ENCODE results near the gene MAP7. TPM values are rescaled to one million over a fixed set of nuclear protein-coding genes. Genes with fewer than 3 reads are reported as not detected.

Gene MAP7
- total RNA-seq, 1 experiment from 2014 or later, result 0.24 TPM

DNA sequence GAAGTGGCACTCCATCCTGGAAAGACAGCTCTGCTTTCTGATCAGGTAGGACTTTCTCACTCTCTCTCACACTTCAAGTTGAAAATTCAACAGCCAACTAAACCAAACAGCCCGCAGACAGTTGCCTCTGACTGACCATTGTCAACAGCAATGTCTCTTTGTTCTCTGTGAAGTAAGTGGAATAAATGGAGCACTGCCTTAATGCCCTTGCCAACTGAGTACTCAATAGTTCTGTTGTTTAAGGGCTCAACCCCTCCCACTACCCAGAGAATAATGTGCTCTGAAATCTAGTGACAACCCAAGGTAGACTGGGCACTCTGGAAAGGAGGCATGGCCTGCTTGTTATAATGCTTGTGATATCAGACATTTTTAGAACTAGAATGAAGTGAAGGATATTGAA is 243.8 kb downstream of the MAP7 start:
- DNase-seq (ENCODE audit: low read depth), result no peak

DNA sequence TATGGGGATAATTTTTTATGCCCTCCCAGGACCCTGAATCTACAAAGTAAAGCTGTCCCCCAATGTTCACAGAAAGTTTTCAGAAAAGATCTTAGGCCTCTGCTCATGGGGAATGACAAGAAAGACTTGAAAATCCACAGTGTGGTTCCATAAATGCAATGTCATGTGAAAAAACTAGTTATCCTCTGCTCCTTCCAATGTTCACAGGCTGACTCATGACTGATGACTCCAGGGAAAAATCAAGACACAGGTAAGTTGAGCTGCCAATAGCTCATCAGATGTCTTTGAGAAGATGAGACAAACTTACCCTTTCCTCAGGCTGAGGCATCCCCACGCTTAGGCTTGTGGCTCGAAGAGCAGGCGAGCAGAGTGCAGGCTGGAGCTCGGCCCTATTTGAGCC is 245.8 kb downstream of the MAP7 start:
- DNase-seq (ENCODE audit: low read depth), result no peak

DNA sequence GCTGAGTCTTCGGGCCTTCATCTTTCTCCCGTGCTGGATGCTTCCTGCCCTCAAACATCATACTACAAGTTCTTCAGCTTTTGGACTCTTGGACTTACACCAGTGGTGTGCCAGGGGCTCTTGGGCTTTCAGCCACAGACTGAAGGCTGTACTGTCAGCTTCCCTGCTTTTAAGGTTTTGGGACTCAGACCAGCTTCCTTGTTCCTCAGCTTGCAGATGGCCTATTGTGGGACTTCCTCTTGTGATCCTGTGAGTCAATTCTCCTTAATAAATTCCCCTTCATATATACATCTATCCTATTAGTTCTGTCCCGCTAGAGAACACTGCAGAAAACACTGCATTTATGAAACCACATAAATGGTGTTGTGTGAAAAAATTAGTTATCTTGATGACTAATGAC is 246.7 kb downstream of the MAP7 start:
- DNase-seq (ENCODE audit: low read depth), result no peak

DNA sequence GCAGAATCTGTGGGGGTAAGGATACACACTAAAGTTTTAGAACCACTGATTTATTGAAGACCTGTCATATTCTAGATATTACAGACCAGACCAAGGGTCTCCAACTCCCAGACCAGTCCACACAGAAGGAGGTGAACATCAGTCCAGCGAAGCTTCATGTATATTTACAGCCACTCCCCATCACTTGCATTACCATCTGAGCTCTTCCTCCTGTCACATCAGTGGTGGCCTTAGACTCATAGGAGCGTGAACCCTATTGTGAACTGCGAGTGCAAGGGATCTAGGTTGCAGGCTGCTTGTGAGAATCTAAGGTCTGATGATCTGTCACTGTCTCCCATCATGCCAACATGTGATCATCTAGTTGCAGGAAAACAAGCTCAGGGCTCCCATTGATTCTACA is 255.6 kb downstream of the MAP7 start:
- no peak for DNase-seq (ENCODE audit: low read depth)

Other genes starting within 250 kb of the MAP7 start
- 6.2 and 6.3 TPM in 2 replicates for gene MAP3K5, start 242.1 kb upstream of the MAP7 start, total RNA-seq (2014; rRNA removed; shearing (Covaris generic))